Measurements from ENCODE around the gene PLGRKT. TPM values are rescaled to one million over a fixed set of nuclear protein-coding genes. Genes with fewer than 3 reads are reported as not detected.

The PLGRKT gene
- total RNA-seq, 4 donors from 2014 or later, result 6.9 to 18.5 (median 13.4) TPM

- no peaks in the 10 kb centered on the region for H3K9me3 ChIP-seq
- DNase-seq (ENCODE audit: low spot score in 2 of 2), result no peak
- H3K4me3 ChIP-seq, result no peak overlapping the region
- WGBS, result 90% methylated on average over 5 of the region's 5 CpGs
- H3K27ac ChIP-seq, result no peak overlapping the region
- H3K36me3 ChIP-seq, result no peaks in the 10 kb centered on the region
- no peaks in the 10 kb centered on the region for H3K27me3 ChIP-seq
- H3K4me1 ChIP-seq, result no peaks in the 10 kb centered on the region
- TF ChIP-seq POLR2A (IDR thresholded peaks at IDR 0.05) (no peak), POLR2AphosphoS5 (IDR thresholded peaks at IDR 0.05) (no peak), EP300 (IDR thresholded peaks at IDR 0.05) (no peak), CTCF (IDR thresholded peaks at IDR 0.05) (no peak)
These were observed 49.5 kb downstream of the PLGRKT start for GRCh38 chr9:5388026-5388819.

GRCh38 chr9:5384436-5384835 is 53.3 kb downstream of the PLGRKT start:
- H3K27ac ChIP-seq, result no peak overlapping the region
- no peaks in the 10 kb centered on the region for H3K27me3 ChIP-seq
- TF ChIP-seq CTCF (IDR thresholded peaks at IDR 0.05) (no peak), POLR2AphosphoS5 (IDR thresholded peaks at IDR 0.05) (no peak), POLR2A (IDR thresholded peaks at IDR 0.05) (no peak), EP300 (IDR thresholded peaks at IDR 0.05) (no peak)
- no peak overlapping the region for H3K4me3 ChIP-seq
- no peak for DNase-seq (ENCODE audit: low spot score in 2 of 2)
- no peaks in the 10 kb centered on the region for H3K4me1 ChIP-seq
- H3K9me3 ChIP-seq, result no peaks in the 10 kb centered on the region
- peaks cover 12% of the 10 kb centered on the region for H3K36me3 ChIP-seq

- Histone ChIP-seq H3K4me3 (no peak overlapping the region), H3K27me3 (no peaks in the 10 kb centered on the region), H3K9me3 (no peaks in the 10 kb centered on the region), H3K36me3 (peaks cover 12% of the 10 kb centered on the region), H3K4me1 (no peaks in the 10 kb centered on the region), H3K27ac (no peak overlapping the region)
- no peak for DNase-seq (ENCODE audit: low spot score in 2 of 2)
- 95% methylated on average over 3 of the region's 3 CpGs for WGBS
- TF ChIP-seq EP300 (IDR thresholded peaks at IDR 0.05) (no peak), POLR2AphosphoS5 (IDR thresholded peaks at IDR 0.05) (no peak), POLR2A (IDR thresholded peaks at IDR 0.05) (no peak), CTCF (IDR thresholded peaks at IDR 0.05) (no peak)
These were observed 55.2 kb downstream of the PLGRKT start for GRCh38 chr9:5382479-5382878.

- peaks cover 3% of the 10 kb centered on the region for H3K36me3 ChIP-seq
- 83% methylated on average over 6 of the region's 6 CpGs for WGBS
- H3K4me3 ChIP-seq, result no peak overlapping the region
- no peaks in the 10 kb centered on the region for H3K4me1 ChIP-seq
- DNase-seq (ENCODE audit: low spot score in 2 of 2), result no peak
- no peaks in the 10 kb centered on the region for H3K27me3 ChIP-seq
- no peaks in the 10 kb centered on the region for H3K9me3 ChIP-seq
- TF ChIP-seq POLR2A (IDR thresholded peaks at IDR 0.05), result no peak
- TF ChIP-seq CTCF (IDR thresholded peaks at IDR 0.05), result no peak
- no peak for TF ChIP-seq EP300 (IDR thresholded peaks at IDR 0.05)
- no peak for TF ChIP-seq POLR2AphosphoS5 (IDR thresholded peaks at IDR 0.05)
- H3K27ac ChIP-seq, result no peak overlapping the region
These were observed 61.8 kb downstream of the PLGRKT start for GRCh38 chr9:5375790-5376477.

- H3K4me3 ChIP-seq, result no peak overlapping the region
- no peak overlapping the region for H3K27ac ChIP-seq
- no peaks in the 10 kb centered on the region for H3K36me3 ChIP-seq
- WGBS, result 71% methylated on average over 1 of the region's 1 CpG
- no peaks in the 10 kb centered on the region for H3K27me3 ChIP-seq
- no peak for TF ChIP-seq EP300 (IDR thresholded peaks at IDR 0.05)
- H3K4me1 ChIP-seq, result no peaks in the 10 kb centered on the region
- no peaks in the 10 kb centered on the region for H3K9me3 ChIP-seq
- no peak for DNase-seq (ENCODE audit: low spot score in 2 of 2)
These were observed 62.6 kb downstream of the PLGRKT start for GRCh38 chr9:5375091-5375490.
